Testis (tissue), 3 donors: ENCODE results near the gene TMEM238. TPM values are rescaled to one million over a fixed set of nuclear protein-coding genes. Genes with fewer than 3 reads are reported as not detected.

Experiments used
- DNase-seq: peaks from one replicate; pipeline ENCODE4 v3.0.0-alpha.2; 2019
- H3K27ac ChIP-seq, 2 donors: fragments of 200-600 bp; sonication (generic); one replicate each; pipeline ENCODE4 v1.5.1; 2019
- H3K27me3 ChIP-seq: fragments of 200-600 bp; sonication (generic); one replicate; pipeline ENCODE4 v1.5.1; 2019
- H3K36me3 ChIP-seq: fragments of 200-600 bp; sonication (generic); one replicate; pipeline ENCODE4 v1.5.1; 2017; ENCODE audit warnings: low read depth; ENCODE audit errors: missing control alignments
- H3K4me1 ChIP-seq: fragments of 200-600 bp; sonication (generic); one replicate; pipeline ENCODE4 v1.5.1; 2019
- H3K4me3 ChIP-seq, 2 donors: fragments of 200-600 bp; sonication (generic); one replicate each; pipeline ENCODE4 v1.5.1; 2017 to 2019
- H3K9me3 ChIP-seq: fragments of 200-600 bp; sonication (generic); one replicate; pipeline ENCODE4 v1.5.1; 2017
- POLR2A ChIP-seq: fragments of 450-650 bp; IDR thresholded peaks from one replicate; pipeline ENCODE4 v1.6.1; 2017; ENCODE audit warnings: antibody characterized with exemption, mild to moderate bottlenecking, moderate library complexity
- WGBS, 2 donors: methylation state at CpG; one replicate each; pipeline ENCODE4 v1.1.5; 2018; 5-methylcytosine and 5-hydroxymethylcytosine counted together
- intact Hi-C: fragments of 100-400 bp; cut with DNase I; formaldehyde crosslinking; loops from one replicate; pipeline ENCODE4 v1.15.1; 2023; ENCODE audit warnings: low total_unique reads
- polyA plus RNA-seq: library from polyadenylated mRNA; stranded (reverse); fragments of 350-450 nt; fragmentation: Illumina TruSeq; extraction: RNeasy Lipid Tissue Mini Kit (QIAGEN cat#74804); gene quantifications from one replicate; pipeline ENCODE4 v1.2.3, GENCODE V29; 2014; ENCODE audit warnings: low read depth, low replicate concordance; ENCODE audit not compliant: insufficient read depth
- total RNA-seq, 2 donors: library from RNA; depleted of rRNA; stranded (reverse); fragments of >200 nt; gene quantifications; one replicate each; pipeline ENCODE4 v1.2.3, GENCODE V29; 2016
- TF ChIP-seq, protein P1 (sequence below), 3 experiments: fragments of 450-650 bp in 2 of 3; fragments of 200-600 bp in 1 of 3; sonication (generic) in 1 of 3; IDR thresholded peaks; one replicate each; pipeline ENCODE4 v1.5.1; 2016 to 2019; ENCODE audit warnings: antibody characterized with exemption in 3 of 3, mild to moderate bottlenecking in 2 of 3, moderate library complexity in 1 of 3

Gene TMEM238
- total and polyA plus RNA-seq, 3 donors from 2014 or later, result 0.91 to 6.4 (median 1.7) TPM

DNA sequence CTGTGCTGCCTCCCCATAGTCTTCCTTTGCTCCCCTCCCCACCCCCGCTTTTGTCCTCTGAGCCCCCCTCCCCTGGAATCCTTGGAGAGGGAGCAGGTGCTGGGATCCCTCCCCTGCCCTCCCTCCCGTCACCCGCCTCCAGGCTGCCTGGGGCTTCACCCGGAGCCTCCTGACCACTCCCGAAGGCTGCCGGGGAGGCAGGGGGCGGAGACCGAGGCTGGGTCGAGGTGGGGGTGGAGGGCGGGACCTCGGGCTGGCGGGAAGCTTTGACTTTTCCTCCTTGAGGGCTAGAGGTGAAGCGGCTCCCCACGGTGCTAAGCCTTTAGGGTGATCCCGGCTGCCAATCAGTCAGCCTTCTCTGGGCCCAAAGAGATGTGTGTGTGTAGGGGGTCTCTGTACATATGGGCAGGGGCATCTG lies 42.9 kb downstream of the TMEM238 start:
- Histone ChIP-seq H3K27me3 (no peaks in the 10 kb centered on the region), H3K27ac (peak overlapping the region in 1 of 2 donors; percentile 90), H3K4me3 (peak overlapping the region; percentile 73 to 75), H3K9me3 (no peaks in the 10 kb centered on the region), H3K36me3 (no peaks in the 10 kb centered on the region), H3K4me1 (peaks cover 20% of the 10 kb centered on the region)
- intact Hi-C loops, result loop anchor here (5.0 kb wide), 1 partner anchor 41 kb away; the partner anchor contains the start of gene TMEM238
- TF ChIP-seq POLR2A, result no peak
- TF ChIP-seq, protein P1, sequence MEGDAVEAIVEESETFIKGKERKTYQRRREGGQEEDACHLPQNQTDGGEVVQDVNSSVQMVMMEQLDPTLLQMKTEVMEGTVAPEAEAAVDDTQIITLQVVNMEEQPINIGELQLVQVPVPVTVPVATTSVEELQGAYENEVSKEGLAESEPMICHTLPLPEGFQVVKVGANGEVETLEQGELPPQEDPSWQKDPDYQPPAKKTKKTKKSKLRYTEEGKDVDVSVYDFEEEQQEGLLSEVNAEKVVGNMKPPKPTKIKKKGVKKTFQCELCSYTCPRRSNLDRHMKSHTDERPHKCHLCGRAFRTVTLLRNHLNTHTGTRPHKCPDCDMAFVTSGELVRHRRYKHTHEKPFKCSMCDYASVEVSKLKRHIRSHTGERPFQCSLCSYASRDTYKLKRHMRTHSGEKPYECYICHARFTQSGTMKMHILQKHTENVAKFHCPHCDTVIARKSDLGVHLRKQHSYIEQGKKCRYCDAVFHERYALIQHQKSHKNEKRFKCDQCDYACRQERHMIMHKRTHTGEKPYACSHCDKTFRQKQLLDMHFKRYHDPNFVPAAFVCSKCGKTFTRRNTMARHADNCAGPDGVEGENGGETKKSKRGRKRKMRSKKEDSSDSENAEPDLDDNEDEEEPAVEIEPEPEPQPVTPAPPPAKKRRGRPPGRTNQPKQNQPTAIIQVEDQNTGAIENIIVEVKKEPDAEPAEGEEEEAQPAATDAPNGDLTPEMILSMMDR (IDR thresholded peaks at IDR 0.05), result no peak
- 3 to 8% methylated on average over 13 to 15 of the region's 15 CpGs for WGBS, 2 donors
- DNase-seq, result peak; percentile 83

DNA sequence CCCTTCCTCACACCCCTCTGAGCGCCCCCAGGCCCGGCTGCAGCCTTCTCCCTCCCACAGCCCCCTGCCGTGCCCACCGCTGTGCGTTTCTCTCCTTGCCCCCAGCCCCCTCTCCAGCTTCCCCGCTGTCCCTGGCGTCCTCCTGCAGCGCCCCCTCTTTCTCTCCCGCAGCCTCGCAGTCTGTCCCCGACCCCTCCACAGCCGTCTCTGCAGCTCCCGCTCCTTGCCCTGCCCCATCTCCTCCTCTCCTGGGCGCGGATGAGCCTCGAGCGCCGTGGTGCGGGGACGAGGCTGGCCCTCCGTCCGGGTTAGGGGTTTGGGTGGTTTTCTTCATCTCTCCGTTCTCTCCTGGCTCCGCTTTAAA lies 43.3 kb downstream of the TMEM238 start:
- Histone ChIP-seq H3K27ac (peak overlapping the region; percentile 90), H3K9me3 (no peaks in the 10 kb centered on the region), H3K4me1 (peaks cover 20% of the 10 kb centered on the region), H3K4me3 (peak overlapping the region; percentile 73 to 75), H3K27me3 (no peaks in the 10 kb centered on the region), H3K36me3 (no peaks in the 10 kb centered on the region)
- DNase-seq, result no peak
- 2 to 3% methylated on average over 24 of the region's 24 CpGs for WGBS, 2 donors
- TF ChIP-seq POLR2A, result no peak
- TF ChIP-seq, protein P1 (IDR thresholded peaks at IDR 0.05), result no peak
- intact Hi-C loops, result loop anchor here (5.0 kb wide), 1 partner anchor 42 kb away; the partner anchor contains the start of gene TMEM238

DNA sequence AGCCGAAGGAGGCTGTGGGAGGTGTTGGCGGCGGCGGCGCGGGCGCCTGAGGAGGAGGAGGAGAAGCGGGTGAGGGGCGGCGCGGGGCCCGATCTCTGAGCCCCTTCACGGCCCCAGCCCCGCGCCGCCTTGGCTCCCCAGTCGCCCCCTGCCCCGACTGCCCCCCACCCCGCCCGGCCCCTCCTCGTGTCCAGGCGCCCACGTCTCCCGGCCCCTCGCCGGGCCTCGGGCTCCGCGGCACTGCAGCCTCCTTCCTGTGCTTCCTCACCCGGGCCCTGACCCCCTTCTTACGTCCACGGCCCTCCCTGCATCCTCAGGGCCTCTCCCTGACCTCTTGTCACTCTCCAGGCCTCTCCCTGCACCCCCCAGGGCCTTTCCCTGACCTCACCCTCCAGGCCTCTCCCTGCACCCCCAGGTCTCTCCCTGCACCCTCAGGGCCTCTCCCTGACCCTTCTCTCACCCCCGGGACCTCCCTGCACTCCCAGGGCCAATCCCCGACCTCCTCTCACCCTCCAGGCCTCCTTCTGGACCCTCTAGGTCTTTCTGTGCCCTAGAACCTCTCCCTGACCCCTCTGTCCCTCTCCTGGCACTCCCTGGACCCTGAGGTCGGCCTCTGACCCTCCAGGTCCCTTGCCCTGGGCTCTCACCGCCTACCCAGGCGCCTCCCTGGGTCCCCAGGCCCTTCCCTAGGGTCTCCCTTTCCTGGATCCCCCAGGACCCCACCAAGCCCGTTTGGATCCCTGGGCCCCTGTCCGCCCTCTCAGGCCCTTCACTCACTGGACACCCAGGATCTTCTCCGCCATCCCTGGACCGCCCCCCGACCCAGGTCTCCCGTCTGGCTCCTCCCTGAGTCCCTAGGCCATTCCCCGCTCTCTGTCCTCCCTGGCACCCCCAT lies 44.0 kb downstream of the TMEM238 start:
- Histone ChIP-seq H3K4me3 (peak overlapping the region; percentile 73 to 75), H3K4me1 (peaks cover 20% of the 10 kb centered on the region), H3K27me3 (no peaks in the 10 kb centered on the region), H3K36me3 (no peaks in the 10 kb centered on the region), H3K27ac (peak overlapping the region; percentile 90), H3K9me3 (no peaks in the 10 kb centered on the region)
- no peak for DNase-seq
- intact Hi-C loops, result loop anchor here (5.0 kb wide), 1 partner anchor 42 kb away; the partner anchor contains the start of gene TMEM238
- WGBS, 2 donors, result 1 to 2% methylated on average over 25 to 44 of the region's 44 CpGs
- no peak for TF ChIP-seq POLR2A
- TF ChIP-seq, protein P1 (IDR thresholded peaks at IDR 0.05), result no peak

DNA sequence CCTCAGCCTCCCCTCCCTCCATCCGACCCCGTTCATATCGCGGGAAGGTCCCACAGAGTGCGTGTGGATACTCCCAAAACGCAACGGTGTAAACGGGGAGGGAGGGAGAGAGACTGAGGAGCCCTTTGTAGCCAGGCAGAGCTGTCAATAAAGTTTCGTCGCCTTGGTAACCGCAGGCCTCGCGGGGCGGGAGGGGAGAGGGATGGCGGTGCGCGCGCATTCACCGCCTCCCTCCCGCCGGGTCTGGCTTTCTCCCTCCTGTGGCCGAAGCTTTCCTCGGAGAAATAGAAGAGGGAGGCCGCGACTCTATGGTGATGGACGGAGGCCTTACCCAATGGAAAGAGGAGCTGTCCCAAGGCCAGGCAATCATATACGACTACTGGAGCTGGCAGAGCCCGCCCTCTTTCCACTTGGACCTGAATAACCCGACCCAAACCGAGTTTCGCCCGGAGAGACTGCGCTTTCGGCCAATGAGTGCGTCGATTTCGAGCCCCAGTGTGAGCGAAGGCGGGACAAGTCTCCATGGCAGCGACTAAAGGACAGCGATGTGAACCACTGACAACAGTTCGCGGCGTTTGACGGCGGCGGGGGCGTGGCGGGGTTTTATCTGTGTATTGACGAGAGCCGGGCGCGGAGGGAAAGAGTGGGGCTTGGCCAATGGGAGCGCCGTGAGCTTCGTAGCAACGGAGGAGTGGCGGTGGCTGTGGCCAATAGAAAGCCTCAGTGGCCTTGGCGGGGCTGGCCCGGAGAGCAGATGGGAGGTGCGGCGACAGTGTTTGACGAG lies 44.8 kb downstream of the TMEM238 start, which contains the start of gene KMT5C:
TSS of gene KMT5C (plus strand) at position 772 of the 784 bp plus-strand sequence. CDS start 2,061 bp downstream, outside the sequence.
- WGBS, 2 donors, result 0% methylated on average over 29 to 63 of the region's 63 CpGs

More for the DNA sequence above, 44.8 kb downstream of the TMEM238 start, which contains the start of gene KMT5C:
- H3K36me3 ChIP-seq, result no peaks in the 10 kb centered on the region
- TF ChIP-seq POLR2A, result peak; percentile 89
- TF ChIP-seq, protein P1 (IDR thresholded peaks at IDR 0.05), result peak in 2 of 3 experiments; percentile 42 to 64
- H3K27me3 ChIP-seq, result no peaks in the 10 kb centered on the region
- intact Hi-C loops, result no loop called here
- no peaks in the 10 kb centered on the region for H3K9me3 ChIP-seq
- peak; percentile 100 for DNase-seq
- H3K27ac ChIP-seq, result peak within 1 kb of the TSS; percentile 90
- peaks cover 20% of the 10 kb centered on the region for H3K4me1 ChIP-seq
- peak within 1 kb of the TSS; percentile 73 to 75 for H3K4me3 ChIP-seq
